Stimulated activated naive B cell treated with anti-CD40 and anti-IgM and Interleukin-4, amounts not matched to agents 10 μg/mL and 1 μg/mL and 100 μg/mL, for 72 hours (primary cell): ENCODE measurements around the gene AEBP2.

Experiments used
- ATAC-seq, 2 donors: fragments of 150-1000 bp; cut with Tn5 transposase; replicated peaks; 2 replicates each; pipeline ENCODE4 v1.10.0; 2021; ENCODE audit warnings: moderate library complexity in 1 of 2
- DNase-seq: peaks from one replicate; pipeline ENCODE4 v3.0.0; 2021
- H3K27ac Mint-ChIP-seq: one replicate; pipeline ENCODE4 v1.8.0; 2022; ENCODE audit warnings: mild to moderate bottlenecking, mixed read lengths
- H3K27me3 Mint-ChIP-seq, 2 donors: one replicate each; pipeline ENCODE4 v1.8.0; 2022; ENCODE audit warnings: mixed read lengths in 2 of 2
- H3K36me3 Mint-ChIP-seq, 2 donors: one replicate each; pipeline ENCODE4 v1.8.0; 2022; ENCODE audit warnings: mixed read lengths in 2 of 2, mild to moderate bottlenecking in 1 of 2
- H3K4me1 Mint-ChIP-seq, 2 donors: one replicate each; pipeline ENCODE4 v1.8.0; 2022; ENCODE audit warnings: mixed read lengths in 2 of 2, mild to moderate bottlenecking in 1 of 2
- H3K4me3 Mint-ChIP-seq, 2 donors: one replicate each; pipeline ENCODE4 v1.8.0; 2022; ENCODE audit warnings: mild to moderate bottlenecking in 2 of 2, mixed read lengths in 2 of 2, moderate library complexity in 1 of 2
- H3K9me3 Mint-ChIP-seq, 2 donors: one replicate each; pipeline ENCODE4 v1.8.0; 2022; ENCODE audit warnings: mixed read lengths in 2 of 2, mild to moderate bottlenecking in 1 of 2

The AEBP2 gene

DNA sequence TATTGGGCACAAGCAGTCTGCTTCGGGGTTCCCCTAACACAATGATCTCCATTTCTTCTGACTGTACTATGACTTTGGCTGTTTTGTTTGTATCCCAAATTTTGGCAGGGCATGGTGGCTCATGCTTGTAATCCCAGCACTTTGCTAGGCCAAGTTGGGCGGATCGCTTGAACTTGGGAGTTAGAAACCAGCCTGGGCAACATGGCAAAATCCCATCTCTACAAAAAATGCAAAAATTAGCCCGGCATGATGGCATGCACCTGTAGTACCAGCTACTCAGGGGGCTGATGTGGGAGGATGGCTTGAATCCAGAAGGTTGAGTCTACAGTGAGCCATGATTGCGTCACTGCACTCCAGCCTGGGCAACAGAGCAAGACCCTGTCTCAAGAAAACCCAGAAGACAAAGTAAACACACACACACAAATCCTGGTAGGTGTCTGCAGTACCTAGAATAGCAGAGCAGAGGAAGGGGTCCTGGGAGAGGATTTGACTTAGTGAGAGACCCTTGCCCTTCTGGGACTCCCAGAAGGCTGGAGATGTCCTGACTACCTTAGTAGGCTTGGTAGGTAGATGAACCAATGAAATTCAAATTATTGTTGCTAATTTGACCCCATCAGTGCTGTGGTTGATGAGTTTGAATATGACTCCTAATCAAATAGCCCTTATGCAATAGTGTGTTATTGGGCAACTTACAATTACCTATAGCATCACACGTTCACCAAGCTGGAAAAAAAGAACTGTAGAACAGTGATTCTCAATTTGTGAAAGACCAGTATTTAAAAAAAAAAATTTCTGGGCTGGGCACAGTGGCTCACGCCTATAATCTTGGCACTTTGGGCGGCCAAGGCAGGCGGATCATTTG, 6.8 kb upstream of the AEBP2 start:
- Mint-ChIP-seq H3K4me3 (no peak overlapping the region), H3K27me3 (no peaks in the 10 kb centered on the region), H3K4me1 (peaks cover 0 to 3% of the 10 kb centered on the region in 2 donors), H3K27ac (no peak overlapping the region), H3K36me3 (peaks cover 0 to 3% of the 10 kb centered on the region in 2 donors), H3K9me3 (peaks cover 0 to 5% of the 10 kb centered on the region in 2 donors)
- ATAC-seq (no peak), DNase-seq (no peak)

DNA sequence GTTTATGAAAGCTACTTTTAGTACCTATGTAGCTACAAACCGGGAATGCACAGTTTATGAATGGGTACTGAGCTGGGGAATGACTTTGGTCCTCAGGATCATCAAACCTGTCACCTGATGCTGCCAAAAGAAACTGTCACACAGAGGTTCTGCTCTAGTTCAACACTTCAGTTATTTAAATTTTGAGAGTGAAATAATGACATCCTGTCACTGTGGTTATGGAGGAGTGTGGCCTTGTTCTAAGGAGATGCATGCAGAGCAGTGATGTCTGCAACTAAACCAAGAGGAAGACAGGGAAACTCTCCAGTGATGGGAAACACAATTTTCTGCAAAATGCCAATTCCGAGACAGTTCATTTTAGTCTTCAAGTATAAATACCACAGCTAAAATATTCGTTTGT, 4.8 kb upstream of the AEBP2 start:
- H3K36me3 Mint-ChIP-seq, result peaks cover 3 to 6% of the 10 kb centered on the region in 2 donors
- peaks cover 3 to 7% of the 10 kb centered on the region in 2 donors for H3K9me3 Mint-ChIP-seq
- no peaks in the 10 kb centered on the region for H3K27me3 Mint-ChIP-seq
- no peak for ATAC-seq
- DNase-seq, result no peak
- no peak overlapping the region for H3K4me3 Mint-ChIP-seq
- no peak overlapping the region for H3K27ac Mint-ChIP-seq
- peaks cover 0 to 3% of the 10 kb centered on the region in 2 donors for H3K4me1 Mint-ChIP-seq

DNA sequence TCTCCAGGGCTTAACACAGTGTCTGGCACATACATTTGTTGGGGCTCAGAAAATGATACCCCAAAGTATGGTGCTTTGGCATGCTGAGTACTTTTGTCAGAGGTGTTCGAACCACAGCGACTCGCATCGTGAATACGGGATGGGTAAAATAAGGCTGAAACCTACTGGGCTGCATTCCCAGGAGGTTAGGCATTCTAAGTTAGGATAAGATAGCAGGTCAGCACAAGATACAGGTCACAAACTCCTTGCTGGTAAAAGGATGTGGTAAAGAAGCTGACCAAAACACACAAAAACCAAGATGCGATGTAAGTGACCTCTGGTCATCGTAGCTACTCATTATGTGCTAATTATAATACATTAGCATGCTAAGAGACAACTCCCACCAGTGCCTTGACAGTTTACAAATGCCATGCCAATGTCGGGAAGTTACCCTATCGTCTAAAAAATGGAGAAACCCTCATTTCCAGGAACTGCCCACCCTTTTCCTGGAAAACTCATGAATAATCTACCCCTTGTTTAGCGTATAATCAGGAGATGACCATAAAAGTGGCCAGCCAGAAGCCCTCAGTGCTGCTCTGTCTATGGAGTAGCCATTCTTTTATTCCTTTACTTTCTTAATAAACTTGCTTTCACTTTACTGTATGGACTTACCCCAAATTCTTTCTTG, 3.3 kb upstream of the AEBP2 start:
- Mint-ChIP-seq H3K36me3 (peaks cover 10 to 20% of the 10 kb centered on the region in 2 donors), H3K4me3 (no peak overlapping the region), H3K9me3 (peaks cover 3 to 5% of the 10 kb centered on the region in 2 donors), H3K4me1 (peaks cover 4 to 6% of the 10 kb centered on the region in 2 donors), H3K27ac (no peak overlapping the region), H3K27me3 (no peaks in the 10 kb centered on the region)
- DNase-seq (no peak), ATAC-seq (no peak)

DNA sequence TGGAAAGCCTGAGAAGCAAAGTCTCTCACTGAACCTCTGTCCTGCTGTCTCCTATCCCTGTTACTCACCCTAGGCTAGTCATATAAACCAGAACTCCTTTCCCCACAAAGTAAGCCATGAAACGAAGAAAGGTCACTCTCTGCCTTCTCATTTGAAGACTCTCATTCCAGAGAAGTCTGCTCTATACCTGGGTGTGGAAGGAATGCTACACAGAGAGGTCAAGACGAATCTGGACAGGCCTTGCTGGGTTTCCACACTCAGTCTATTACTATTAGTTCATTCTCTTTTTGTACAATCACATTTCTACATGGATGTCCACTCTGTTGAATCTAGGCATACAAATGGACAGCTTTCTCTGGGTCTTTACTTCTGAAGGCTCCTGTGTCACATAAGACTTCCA, 2.4 kb upstream of the AEBP2 start:
- no peak for DNase-seq
- Mint-ChIP-seq H3K27ac (no peak overlapping the region), H3K36me3 (peaks cover 13 to 26% of the 10 kb centered on the region in 2 donors), H3K9me3 (peaks cover 3 to 5% of the 10 kb centered on the region in 2 donors), H3K27me3 (no peaks in the 10 kb centered on the region), H3K4me1 (peaks cover 9 to 13% of the 10 kb centered on the region in 2 donors), H3K4me3 (no peak overlapping the region)
- no peak for ATAC-seq

DNA sequence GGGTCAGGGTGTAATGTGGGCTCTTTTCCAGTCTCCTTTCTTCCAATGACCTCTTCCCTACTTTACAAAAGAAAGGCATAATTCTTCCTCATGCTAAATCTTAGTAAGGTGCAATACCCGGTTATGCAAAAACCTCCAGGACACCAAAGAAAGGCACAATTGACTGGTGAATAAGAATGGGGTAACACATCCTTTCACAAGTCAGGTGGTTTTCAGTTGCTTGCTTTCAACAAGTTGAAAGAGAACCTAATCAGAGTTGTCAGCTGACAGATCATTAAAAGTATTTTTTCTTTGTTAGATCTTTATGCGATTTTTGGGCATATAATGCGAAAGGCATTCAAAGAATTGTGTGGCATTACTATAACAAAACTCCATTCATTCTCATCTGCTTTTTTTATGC, 1.3 kb upstream of the AEBP2 start:
- H3K9me3 Mint-ChIP-seq, result peaks cover 3 to 5% of the 10 kb centered on the region in 2 donors
- H3K27me3 Mint-ChIP-seq, result no peaks in the 10 kb centered on the region
- no peak overlapping the region for H3K4me3 Mint-ChIP-seq
- ATAC-seq (no peak), DNase-seq (no peak)
- H3K36me3 Mint-ChIP-seq, result peaks cover 16 to 32% of the 10 kb centered on the region in 2 donors
- H3K27ac Mint-ChIP-seq, result no peak overlapping the region
- peaks cover 9 to 16% of the 10 kb centered on the region in 2 donors for H3K4me1 Mint-ChIP-seq

DNA sequence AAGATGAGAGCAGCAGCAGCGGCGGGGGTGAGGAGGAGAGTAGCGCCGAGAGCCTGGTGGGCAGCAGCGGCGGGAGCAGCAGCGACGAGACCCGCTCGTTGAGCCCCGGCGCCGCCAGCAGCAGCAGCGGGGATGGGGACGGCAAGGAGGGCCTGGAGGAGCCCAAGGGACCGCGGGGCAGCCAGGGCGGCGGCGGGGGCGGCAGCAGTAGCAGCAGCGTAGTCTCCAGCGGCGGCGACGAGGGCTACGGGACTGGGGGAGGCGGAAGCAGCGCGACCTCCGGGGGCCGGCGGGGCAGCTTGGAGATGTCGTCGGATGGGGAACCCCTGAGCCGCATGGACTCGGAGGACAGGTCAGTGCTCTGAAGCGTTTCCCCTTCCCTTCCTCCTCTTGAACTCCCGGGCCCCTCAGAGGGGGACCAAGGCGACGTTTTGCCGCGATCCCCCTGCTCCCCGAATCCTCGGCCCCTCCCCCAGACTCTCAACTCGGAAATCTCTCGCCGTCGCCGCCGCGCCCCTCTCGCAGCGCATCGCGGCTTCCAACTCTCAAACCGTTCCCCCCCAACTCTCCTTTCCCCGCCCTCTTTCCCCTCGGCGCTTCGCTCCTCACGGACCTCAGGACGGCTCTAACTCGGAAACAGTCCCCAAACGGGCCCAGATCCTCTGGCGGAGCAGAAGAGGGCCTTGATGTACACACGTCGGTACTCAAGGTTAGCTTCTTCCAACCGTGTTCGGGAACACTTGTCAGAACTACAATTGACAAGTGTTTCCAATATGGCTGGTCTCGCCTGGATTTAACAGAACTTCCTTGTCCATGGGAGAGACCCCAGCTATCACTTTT, 947 bp downstream of the AEBP2 start:
- no peaks in the 10 kb centered on the region for H3K27me3 Mint-ChIP-seq
- DNase-seq, result peak; percentile 49
- ATAC-seq, result peak; percentile 62
- H3K9me3 Mint-ChIP-seq, result peaks cover 3 to 5% of the 10 kb centered on the region in 2 donors
- H3K4me1 Mint-ChIP-seq, result peaks cover 12 to 26% of the 10 kb centered on the region in 2 donors
- peak overlapping the region; percentile 93 to 97 for H3K4me3 Mint-ChIP-seq
- H3K36me3 Mint-ChIP-seq, result peaks cover 25 to 41% of the 10 kb centered on the region in 2 donors
- H3K27ac Mint-ChIP-seq, result peak overlapping the region; percentile 98

DNA sequence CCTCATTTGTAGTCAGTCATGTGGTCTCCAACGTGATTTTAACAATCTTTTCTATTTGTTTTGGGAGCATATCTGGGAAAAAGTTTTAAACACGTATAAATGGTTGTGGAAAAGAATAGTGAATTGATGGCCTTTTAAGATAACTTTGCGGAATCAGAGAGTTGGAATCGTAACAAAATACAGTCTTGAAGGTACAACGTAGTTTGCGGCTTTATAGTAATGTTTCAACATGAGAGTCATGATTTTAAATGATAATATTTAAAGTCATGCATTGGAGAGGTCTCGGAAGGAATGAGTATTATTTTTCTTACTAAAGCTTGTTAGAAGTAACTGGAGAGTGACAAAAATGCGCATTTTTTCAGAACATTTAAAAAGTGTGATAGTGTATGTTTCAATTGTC, 1.6 kb downstream of the AEBP2 start:
- DNase-seq (no peak), ATAC-seq (no peak)
- Mint-ChIP-seq H3K9me3 (peaks cover 3 to 5% of the 10 kb centered on the region in 2 donors), H3K4me3 (peak overlapping the region; percentile 93 to 97), H3K36me3 (peaks cover 27 to 44% of the 10 kb centered on the region in 2 donors), H3K4me1 (peaks cover 14 to 26% of the 10 kb centered on the region in 2 donors), H3K27ac (peak overlapping the region; percentile 98), H3K27me3 (no peaks in the 10 kb centered on the region)

DNA sequence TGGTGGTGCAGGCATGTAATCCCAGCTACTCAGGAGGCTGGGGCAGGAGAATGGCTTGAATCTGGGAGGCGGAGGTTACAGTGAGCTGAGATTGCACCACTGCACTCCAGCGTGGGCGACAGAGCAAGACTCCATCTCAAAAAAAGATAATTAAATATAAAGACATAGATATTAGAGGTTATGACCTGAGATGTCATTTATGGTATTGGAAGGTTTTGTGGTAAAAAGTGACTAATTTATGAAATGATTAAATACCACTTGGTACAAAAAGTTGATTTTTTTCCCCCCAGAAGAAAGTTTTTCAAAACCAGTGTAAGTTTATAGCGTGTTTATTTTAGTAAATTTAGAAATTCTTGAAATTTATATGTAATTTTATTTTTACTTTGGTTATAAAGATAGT, 4.3 kb downstream of the AEBP2 start:
- ATAC-seq, result no peak

DNA sequence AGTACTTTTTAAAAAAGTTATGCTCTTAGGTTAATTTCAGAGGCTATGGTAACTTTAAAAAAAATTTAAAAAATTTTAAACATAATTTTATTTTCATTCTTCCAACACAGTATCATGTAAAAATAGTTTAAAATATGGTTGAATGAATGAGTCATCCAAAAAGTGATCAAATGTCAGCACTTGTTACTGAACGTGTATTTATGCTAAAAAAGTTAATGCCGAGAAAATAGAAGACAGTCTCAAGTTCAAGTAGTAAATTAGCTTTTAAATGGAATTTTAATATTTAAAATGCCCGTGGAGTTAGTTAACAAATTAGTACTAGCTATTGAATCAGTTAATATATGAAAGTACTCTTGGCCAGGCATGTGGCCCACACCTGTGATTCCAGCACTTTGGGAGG, 4.8 kb downstream of the AEBP2 start:
- Mint-ChIP-seq H3K4me1 (peaks cover 24 to 40% of the 10 kb centered on the region in 2 donors), H3K4me3 (no peak overlapping the region), H3K27me3 (no peaks in the 10 kb centered on the region), H3K36me3 (peaks cover 30 to 58% of the 10 kb centered on the region in 2 donors), H3K9me3 (peaks cover under 1% of the 10 kb centered on the region in 2 donors), H3K27ac (no peak overlapping the region)
- ATAC-seq (no peak), DNase-seq (no peak)

More for the DNA sequence above, 4.3 kb downstream of the AEBP2 start:
- no peak for DNase-seq
- Mint-ChIP-seq H3K4me1 (peaks cover 24 to 38% of the 10 kb centered on the region in 2 donors), H3K36me3 (peaks cover 30 to 59% of the 10 kb centered on the region in 2 donors), H3K9me3 (peaks cover 2 to 3% of the 10 kb centered on the region in 2 donors), H3K27ac (no peak overlapping the region), H3K27me3 (no peaks in the 10 kb centered on the region), H3K4me3 (no peak overlapping the region)

DNA sequence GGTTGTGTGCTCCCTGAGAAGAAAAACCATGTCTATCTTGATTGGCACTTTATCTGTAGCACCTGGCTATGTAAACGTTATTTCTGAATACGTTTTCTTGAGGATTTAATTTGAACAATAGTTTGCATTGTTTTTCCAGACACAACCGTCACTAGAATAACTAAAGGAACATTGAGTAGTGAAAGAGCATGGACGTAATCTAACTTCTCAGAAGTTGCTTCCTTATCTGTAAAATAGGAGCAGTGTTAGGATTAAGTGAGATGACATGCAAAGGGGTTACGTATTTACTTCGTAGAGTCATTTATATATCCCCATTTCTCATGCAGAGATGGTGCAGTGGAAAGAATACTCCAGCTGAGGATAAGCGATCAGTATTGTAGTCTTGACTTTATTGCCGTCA, 8.1 kb downstream of the AEBP2 start:
- DNase-seq (no peak), ATAC-seq (no peak)
- Mint-ChIP-seq H3K36me3 (peaks cover 16 to 40% of the 10 kb centered on the region in 2 donors), H3K9me3 (no peaks in the 10 kb centered on the region), H3K27me3 (no peaks in the 10 kb centered on the region), H3K4me3 (no peak overlapping the region), H3K27ac (no peak overlapping the region), H3K4me1 (peaks cover 24 to 53% of the 10 kb centered on the region in 2 donors)

DNA sequence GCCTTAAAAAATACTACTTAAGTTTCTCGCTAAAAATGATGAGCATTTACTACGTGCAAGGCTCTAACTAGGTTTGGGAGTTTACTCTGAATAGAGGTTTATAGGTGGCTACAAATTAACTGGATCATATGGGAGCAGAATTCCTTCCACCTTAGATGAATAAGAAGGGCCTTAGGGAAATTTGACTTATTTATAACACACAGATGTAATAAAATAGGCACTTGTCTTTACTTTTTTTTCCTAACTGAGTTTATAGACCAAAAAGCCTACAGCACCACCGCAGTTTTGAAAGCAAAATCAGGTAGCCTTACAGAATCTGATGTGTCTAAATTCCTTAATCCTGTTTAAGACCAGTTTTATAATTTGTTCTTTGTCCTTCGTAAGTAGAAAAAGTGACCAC, 10.5 kb downstream of the AEBP2 start:
- ATAC-seq (no peak), DNase-seq (no peak)
- H3K27me3 Mint-ChIP-seq, result no peaks in the 10 kb centered on the region
- H3K4me1 Mint-ChIP-seq, result peaks cover 21 to 62% of the 10 kb centered on the region in 2 donors
- peaks cover 16 to 30% of the 10 kb centered on the region in 2 donors for H3K36me3 Mint-ChIP-seq
- no peak overlapping the region for H3K4me3 Mint-ChIP-seq
- no peak overlapping the region for H3K27ac Mint-ChIP-seq
- H3K9me3 Mint-ChIP-seq, result no peaks in the 10 kb centered on the region

DNA sequence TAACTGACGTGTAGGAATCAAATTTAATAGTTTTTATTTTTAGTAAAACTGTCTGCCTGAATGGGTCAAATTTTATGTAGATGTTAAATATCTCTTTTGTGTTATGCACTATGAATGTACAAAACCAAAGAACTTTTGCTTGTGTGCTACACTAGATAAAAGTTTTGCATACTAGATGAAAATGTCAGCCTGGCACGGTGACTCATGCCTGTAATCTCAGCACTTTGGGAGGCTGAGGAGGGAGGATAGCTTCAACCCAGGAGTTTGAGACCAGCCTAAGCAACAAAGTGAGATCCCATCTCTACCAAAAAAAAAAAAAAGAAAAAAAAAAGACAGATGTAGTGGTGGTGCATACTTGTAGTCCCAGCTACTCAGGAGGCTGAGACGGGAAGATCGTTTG, 11.1 kb downstream of the AEBP2 start:
- no peaks in the 10 kb centered on the region for H3K9me3 Mint-ChIP-seq
- H3K27me3 Mint-ChIP-seq, result no peaks in the 10 kb centered on the region
- no peak overlapping the region for H3K27ac Mint-ChIP-seq
- no peak for ATAC-seq
- H3K4me1 Mint-ChIP-seq, result peaks cover 23 to 60% of the 10 kb centered on the region in 2 donors
- H3K4me3 Mint-ChIP-seq, result no peak overlapping the region
- DNase-seq, result no peak
- peaks cover 14 to 28% of the 10 kb centered on the region in 2 donors for H3K36me3 Mint-ChIP-seq

DNA sequence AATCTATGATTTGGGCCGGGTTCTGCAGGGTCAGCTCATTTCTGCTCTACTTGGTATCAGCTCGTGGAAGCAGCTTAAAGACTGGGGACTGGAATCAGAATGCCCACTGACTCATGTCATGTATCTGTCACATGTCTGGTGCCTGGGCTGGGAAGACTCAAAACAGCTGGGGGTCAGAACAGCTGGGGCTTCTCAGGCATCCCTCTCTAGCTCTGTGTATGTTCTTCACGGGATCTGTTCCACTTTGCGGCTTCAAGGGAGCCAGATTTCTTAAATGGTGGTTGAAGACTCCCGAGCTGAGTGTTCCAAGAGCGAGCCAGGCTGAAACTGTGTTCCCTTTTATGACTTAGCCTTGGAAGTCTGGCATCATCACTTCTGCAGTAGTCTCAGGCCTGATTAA, 11.9 kb downstream of the AEBP2 start:
- Mint-ChIP-seq H3K27ac (no peak overlapping the region), H3K36me3 (peaks cover 14 to 26% of the 10 kb centered on the region in 2 donors), H3K4me1 (peaks cover 23 to 60% of the 10 kb centered on the region in 2 donors), H3K9me3 (no peaks in the 10 kb centered on the region), H3K4me3 (no peak overlapping the region), H3K27me3 (no peaks in the 10 kb centered on the region)
- ATAC-seq, result no peak
- DNase-seq, result no peak

DNA sequence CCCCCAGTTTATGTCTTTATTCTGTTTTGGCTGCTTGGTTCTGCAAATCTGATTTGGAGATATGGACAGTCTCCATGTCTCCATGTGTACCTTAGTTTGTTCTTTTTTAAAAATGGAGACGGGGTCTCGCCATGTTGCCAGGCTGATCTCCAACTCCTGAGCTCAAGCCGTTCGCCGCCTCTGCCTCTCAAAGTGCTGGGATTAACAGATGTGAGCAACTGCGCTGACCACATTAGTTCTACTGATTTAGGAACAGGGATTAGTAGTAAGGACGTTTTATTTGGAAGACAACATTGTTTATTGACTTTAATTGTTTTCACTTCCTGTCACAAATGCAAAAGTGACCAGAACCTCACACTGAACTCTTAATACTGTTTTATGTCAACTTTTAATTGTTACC, 14.7 kb downstream of the AEBP2 start:
- no peak for DNase-seq
- Mint-ChIP-seq H3K9me3 (no peaks in the 10 kb centered on the region), H3K27me3 (no peaks in the 10 kb centered on the region), H3K4me1 (peaks cover 30 to 75% of the 10 kb centered on the region in 2 donors), H3K36me3 (peaks cover 22 to 29% of the 10 kb centered on the region in 2 donors), H3K4me3 (no peak overlapping the region), H3K27ac (peak overlapping the region; percentile 31)
- ATAC-seq, result no peak
